DND-41 (cell line): ENCODE measurements around the gene TMLHE.
"Not testable (repeated sequence)": the region's sequence is repeated elsewhere in the genome, so short reads cannot be mapped to it uniquely, and the experiment has no call there.

Experiments
- ATAC-seq: fragments of 200-7000 bp; cut with Tn5 transposase; 3 replicates; pipeline ENCODE4 v1.9.1; 2021; ENCODE audit warnings: low read depth; ENCODE audit not compliant: insufficient read depth
- DNase-seq: peaks from one replicate; pipeline ENCODE4 v3.0.0-alpha.2; 2020
- H2AFZ ChIP-seq: 2 replicates; pipeline ENCODE4 v1.6.0; 2012; ENCODE audit warnings: low read depth, low read length
- H3K27ac ChIP-seq: 2 replicates; pipeline ENCODE4 v1.5.1; 2012; ENCODE audit warnings: low read length, inconsistent platforms
- H3K27me3 ChIP-seq: fragments of 200-600 bp; sonication (generic); 2 replicates; pipeline ENCODE4 v1.6.0; 2012; ENCODE audit warnings: low read length, mild to moderate bottlenecking, inconsistent platforms; ENCODE audit not compliant: insufficient read depth, poor library complexity
- H3K36me3 ChIP-seq: 2 replicates; pipeline ENCODE4 v1.5.1; 2012; ENCODE audit warnings: low read length, inconsistent platforms; ENCODE audit not compliant: insufficient read depth
- H3K4me1 ChIP-seq: 2 replicates; pipeline ENCODE4 v1.5.1; 2012; ENCODE audit warnings: mild to moderate bottlenecking, low read length; ENCODE audit not compliant: insufficient read depth
- H3K4me2 ChIP-seq: 2 replicates; pipeline ENCODE4 v1.6.0; 2012; ENCODE audit warnings: mild to moderate bottlenecking, moderate library complexity, low read length, inconsistent platforms; ENCODE audit not compliant: insufficient read depth
- H3K4me3 ChIP-seq, 2 experiments: fragments of 200-600 bp in 1 of 2; shearing (Covaris generic) in 1 of 2; 2 replicates each; pipeline ENCODE4 v1.5.1; 2012 to 2016; ENCODE audit warnings: inconsistent platforms in 2 of 2, low read length in 2 of 2, mild to moderate bottlenecking in 2 of 2, low read depth in 1 of 2, moderate library complexity in 1 of 2
- H3K79me2 ChIP-seq: 2 replicates; pipeline ENCODE4 v1.6.0; 2012; ENCODE audit warnings: low read length, inconsistent platforms; ENCODE audit not compliant: insufficient read depth
- H3K9ac ChIP-seq: 2 replicates; pipeline ENCODE4 v1.6.0; 2012; ENCODE audit warnings: low read depth, mild to moderate bottlenecking, inconsistent platforms, low read length, moderate library complexity
- H3K9me3 ChIP-seq: 2 replicates; pipeline ENCODE4 v1.5.1; 2012; ENCODE audit warnings: low read length, moderate library complexity, mild to moderate bottlenecking, inconsistent platforms; ENCODE audit not compliant: insufficient read depth, severe bottlenecking
- H4K20me1 ChIP-seq: 2 replicates; pipeline ENCODE4 v1.6.0; 2012; ENCODE audit warnings: low read length; ENCODE audit not compliant: insufficient read depth
- EZH2 ChIP-seq: IDR thresholded peaks from 3 replicates; pipeline ENCODE4 v1.6.1; 2012; ENCODE audit warnings: borderline replicate concordance, low read depth, mild to moderate bottlenecking, moderate library complexity, low read length, inconsistent platforms; ENCODE audit not compliant: severe bottlenecking
- TF ChIP-seq, protein P1 (sequence below): IDR thresholded peaks from 2 replicates; pipeline ENCODE4 v1.5.1; 2012; ENCODE audit warnings: borderline replicate concordance, low read length, moderate library complexity, mild to moderate bottlenecking; ENCODE audit not compliant: poor library complexity, severe bottlenecking; ENCODE audit errors: extremely low read depth

TMLHE gene

DNA sequence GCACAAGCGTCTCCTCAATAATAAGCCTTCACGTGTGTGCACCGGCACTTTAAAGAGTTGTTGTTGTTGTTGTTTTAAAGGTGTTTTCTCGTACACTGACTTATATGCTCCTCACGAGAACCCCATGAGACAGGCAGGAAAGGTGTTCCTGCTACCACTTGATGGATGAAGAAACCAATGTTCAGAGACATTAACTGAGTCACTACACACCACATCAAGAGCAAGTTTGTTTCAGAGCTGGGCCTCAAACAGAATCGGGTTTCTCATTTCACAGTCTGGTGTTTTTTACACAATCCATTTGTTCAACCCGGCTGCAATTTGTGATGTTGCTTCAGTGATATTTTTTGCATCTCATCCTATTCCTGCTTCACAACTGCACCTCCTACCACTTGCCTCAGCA, 135.6 kb downstream of the TMLHE start:
- H3K27me3 ChIP-seq, H3K4me3 ChIP-seq, H3K9me3 ChIP-seq, H3K4me2 ChIP-seq, H3K79me2 ChIP-seq, ATAC-seq, H3K4me1 ChIP-seq, H2AFZ ChIP-seq, H3K27ac ChIP-seq, DNase-seq, H4K20me1 ChIP-seq, H3K36me3 ChIP-seq, H3K9ac ChIP-seq: not testable (repeated sequence)

DNA sequence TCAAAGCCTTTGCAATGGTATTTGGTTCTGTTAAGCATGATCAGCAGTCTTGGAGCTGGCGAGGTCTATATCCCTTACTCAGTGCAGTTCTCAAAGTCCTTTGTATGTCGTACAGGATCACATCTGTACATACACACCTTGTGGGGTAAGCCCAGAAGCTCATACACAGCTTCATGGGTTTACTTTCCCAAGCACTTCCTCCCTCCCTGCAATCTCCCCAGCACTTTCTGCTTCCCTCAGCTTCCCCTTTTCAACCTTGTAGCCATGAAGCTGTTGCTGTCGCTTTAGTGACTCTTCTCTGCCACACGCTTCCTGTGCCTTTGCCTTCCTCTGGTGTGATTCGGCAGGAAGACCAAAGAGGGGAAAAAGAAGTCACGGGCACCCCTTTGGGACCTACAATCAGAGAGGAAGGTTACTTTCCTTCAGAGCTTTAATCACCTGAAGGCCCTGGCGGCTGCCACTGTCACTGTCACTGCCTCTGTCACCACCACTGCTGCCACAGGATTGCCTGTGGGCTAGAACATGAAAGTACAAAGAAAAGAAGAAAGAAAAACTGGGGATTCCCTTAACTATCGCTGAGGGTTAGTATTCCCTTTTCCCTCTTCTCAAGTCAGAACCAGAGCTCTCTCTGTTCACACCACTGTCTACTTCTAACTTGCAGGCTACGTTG, 146.3 kb downstream of the TMLHE start:
- ATAC-seq: peak; percentile 91
- H4K20me1 ChIP-seq, H3K4me3 ChIP-seq: not testable (repeated sequence)

DNA sequence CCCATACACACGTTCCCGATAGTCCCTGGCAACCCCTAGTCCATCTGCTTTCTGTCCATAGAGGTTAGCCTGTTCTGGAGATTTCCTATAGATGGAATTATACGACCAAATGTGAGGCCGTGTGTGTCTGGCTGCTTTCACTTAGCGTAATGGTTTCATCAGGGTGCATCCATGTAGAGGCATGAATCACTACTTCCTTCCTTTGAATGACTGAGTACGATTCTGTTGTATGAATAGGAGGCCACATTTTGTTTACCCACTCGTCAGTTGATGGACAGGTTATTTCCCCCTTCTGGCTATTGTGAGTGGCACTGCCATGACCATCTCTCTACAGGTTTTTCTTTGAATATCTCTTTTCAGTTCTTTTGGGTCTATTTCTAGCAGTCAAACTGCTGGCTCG, 152.3 kb downstream of the TMLHE start:
- not testable (repeated sequence) for H3K27me3 ChIP-seq, H3K9ac ChIP-seq, ATAC-seq, H3K79me2 ChIP-seq, DNase-seq, H3K9me3 ChIP-seq, H3K36me3 ChIP-seq, H3K27ac ChIP-seq, H3K4me3 ChIP-seq, H4K20me1 ChIP-seq, H3K4me2 ChIP-seq, H3K4me1 ChIP-seq, H2AFZ ChIP-seq

More for the DNA sequence above, 146.3 kb downstream of the TMLHE start:
- not testable (repeated sequence) for H3K79me2 ChIP-seq, H3K9me3 ChIP-seq, H3K27me3 ChIP-seq, H2AFZ ChIP-seq, H3K9ac ChIP-seq, DNase-seq, H3K27ac ChIP-seq, H3K4me1 ChIP-seq, H3K36me3 ChIP-seq, H3K4me2 ChIP-seq

DNA sequence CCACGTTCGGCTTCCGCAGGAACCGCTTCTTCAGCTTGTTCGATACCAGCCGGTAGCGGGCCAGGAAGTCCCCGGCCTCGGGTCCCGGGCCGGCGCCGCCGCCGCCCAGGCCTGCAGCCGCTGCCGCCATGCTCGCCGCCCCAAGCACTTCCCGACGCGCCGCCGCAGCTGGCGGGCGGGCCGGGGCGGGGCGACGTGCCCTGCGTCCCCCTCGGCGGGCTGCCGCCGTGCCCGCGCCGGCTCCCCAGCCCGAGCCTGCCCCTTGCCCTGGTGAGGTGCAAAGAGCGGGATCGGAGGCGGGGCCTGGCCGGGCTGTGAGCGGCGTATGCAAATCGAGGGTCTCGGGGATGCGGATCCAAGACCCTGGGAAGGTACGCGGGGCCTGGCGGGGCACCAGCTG, 154.3 kb downstream of the TMLHE start, which contains the start of gene F8A3:
F8A3 (minus strand) TSS at position 150 of the 400 bp plus-strand sequence; CDS start at position 130, 20 bp downstream.
- ATAC-seq: peak; percentile 84
- H3K27ac ChIP-seq, H4K20me1 ChIP-seq, H3K4me3 ChIP-seq, H2AFZ ChIP-seq, H3K36me3 ChIP-seq, H3K27me3 ChIP-seq, H3K4me2 ChIP-seq, DNase-seq, H3K79me2 ChIP-seq, H3K9me3 ChIP-seq, H3K4me1 ChIP-seq, H3K9ac ChIP-seq: not testable (repeated sequence)

DNA sequence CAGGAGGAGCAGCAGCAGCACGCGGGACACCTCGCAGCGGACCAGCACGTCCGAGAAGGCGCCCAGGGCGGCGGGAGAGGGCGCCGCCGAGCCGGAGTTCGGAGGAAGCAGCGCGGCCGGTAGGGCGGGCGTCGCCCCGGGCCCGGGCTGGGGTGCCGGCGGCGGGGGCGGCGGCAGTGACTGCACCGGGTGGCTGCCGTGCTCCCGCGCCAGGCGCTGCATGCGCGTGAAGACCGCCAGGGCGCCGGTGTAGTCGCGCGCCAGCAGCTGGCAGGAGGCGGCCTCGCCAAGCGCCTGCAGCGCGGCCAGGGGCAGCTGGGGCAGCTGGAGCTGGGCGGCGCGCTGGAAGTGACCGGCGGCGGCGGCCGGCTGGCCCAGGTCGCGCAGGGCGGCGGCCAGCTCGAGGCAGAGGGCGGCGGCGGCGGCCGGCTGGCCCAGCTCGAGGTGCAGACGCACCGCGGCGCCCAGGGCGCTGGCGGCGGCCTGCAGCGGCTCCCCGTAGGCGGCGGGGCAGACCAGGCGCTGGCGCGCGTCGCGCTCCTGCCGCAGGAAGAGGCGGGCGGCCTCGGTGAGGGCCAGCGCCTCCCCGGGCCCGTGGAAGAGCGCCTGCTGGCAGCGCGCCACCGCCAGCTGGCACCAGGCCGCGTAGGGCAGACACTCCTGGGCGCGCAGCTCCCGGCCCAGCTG, 154.8 kb downstream of the TMLHE start:
- peak; percentile 72 for ATAC-seq
- H3K9ac ChIP-seq: not testable (repeated sequence)

DNA sequence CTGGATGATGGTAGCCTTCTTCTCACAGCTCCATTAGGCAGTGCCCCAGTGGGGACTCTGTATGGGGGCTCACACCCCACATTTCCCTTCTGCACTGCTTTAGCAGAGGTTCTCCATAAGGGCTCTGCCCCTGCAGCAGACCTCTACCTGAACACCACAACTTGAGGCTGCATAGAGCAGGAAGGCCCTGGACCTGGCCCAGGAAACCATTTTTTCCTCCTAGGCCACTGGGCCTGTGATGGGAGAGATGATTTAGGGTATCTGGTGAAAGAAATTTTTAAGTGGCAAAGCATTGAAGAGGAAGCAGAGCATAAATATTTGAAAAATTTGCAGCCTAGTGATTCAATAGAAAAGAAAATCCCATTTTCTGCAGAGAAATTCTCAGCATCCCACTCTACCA, 171.7 kb downstream of the TMLHE start:
- H3K4me1 ChIP-seq: no peaks in the 10 kb centered on the region
- no peak for TF ChIP-seq EZH2
- TF ChIP-seq, protein P1, sequence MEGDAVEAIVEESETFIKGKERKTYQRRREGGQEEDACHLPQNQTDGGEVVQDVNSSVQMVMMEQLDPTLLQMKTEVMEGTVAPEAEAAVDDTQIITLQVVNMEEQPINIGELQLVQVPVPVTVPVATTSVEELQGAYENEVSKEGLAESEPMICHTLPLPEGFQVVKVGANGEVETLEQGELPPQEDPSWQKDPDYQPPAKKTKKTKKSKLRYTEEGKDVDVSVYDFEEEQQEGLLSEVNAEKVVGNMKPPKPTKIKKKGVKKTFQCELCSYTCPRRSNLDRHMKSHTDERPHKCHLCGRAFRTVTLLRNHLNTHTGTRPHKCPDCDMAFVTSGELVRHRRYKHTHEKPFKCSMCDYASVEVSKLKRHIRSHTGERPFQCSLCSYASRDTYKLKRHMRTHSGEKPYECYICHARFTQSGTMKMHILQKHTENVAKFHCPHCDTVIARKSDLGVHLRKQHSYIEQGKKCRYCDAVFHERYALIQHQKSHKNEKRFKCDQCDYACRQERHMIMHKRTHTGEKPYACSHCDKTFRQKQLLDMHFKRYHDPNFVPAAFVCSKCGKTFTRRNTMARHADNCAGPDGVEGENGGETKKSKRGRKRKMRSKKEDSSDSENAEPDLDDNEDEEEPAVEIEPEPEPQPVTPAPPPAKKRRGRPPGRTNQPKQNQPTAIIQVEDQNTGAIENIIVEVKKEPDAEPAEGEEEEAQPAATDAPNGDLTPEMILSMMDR: no peak
- no peak overlapping the region for H3K9ac ChIP-seq
- no peak overlapping the region for H3K4me2 ChIP-seq
- H2AFZ ChIP-seq: no peak overlapping the region
- 0 out of 2 replicates have a peak, but pooled peaks cover 4% of the 10 kb centered on the region for H3K36me3 ChIP-seq
- H3K27me3 ChIP-seq: no peaks in the 10 kb centered on the region
- no peaks in the 10 kb centered on the region for H3K79me2 ChIP-seq
- no peaks in the 10 kb centered on the region for H4K20me1 ChIP-seq
- no peak for DNase-seq
- H3K4me3 ChIP-seq: no peak overlapping the region
- ATAC-seq: no peak
- no peak overlapping the region for H3K27ac ChIP-seq
- H3K9me3 ChIP-seq: peaks cover 11% of the 10 kb centered on the region

More for the DNA sequence above, 154.8 kb downstream of the TMLHE start:
- H3K9me3 ChIP-seq, H2AFZ ChIP-seq, H3K4me1 ChIP-seq, H3K4me2 ChIP-seq, H3K36me3 ChIP-seq, H4K20me1 ChIP-seq, H3K4me3 ChIP-seq, H3K27me3 ChIP-seq, H3K27ac ChIP-seq, H3K79me2 ChIP-seq, DNase-seq: not testable (repeated sequence)
